HEK293T (cell line): Measurements from ENCODE around the gene TCAP.

Experiments used
- ARNT ChIP-seq: fragments of 450-650 bp; IDR thresholded peaks from 2 replicates; pipeline ENCODE4 v1.6.1; 2017; ENCODE audit warnings: mild to moderate bottlenecking
- FOXA1 ChIP-seq: fragments of 450-650 bp; IDR thresholded peaks from 2 replicates; pipeline ENCODE4 v1.6.1; 2016; ENCODE audit warnings: mild to moderate bottlenecking
- SP1 ChIP-seq: fragments of 450-650 bp; IDR thresholded peaks from 2 replicates; pipeline ENCODE4 v1.6.1; 2017

DNA sequence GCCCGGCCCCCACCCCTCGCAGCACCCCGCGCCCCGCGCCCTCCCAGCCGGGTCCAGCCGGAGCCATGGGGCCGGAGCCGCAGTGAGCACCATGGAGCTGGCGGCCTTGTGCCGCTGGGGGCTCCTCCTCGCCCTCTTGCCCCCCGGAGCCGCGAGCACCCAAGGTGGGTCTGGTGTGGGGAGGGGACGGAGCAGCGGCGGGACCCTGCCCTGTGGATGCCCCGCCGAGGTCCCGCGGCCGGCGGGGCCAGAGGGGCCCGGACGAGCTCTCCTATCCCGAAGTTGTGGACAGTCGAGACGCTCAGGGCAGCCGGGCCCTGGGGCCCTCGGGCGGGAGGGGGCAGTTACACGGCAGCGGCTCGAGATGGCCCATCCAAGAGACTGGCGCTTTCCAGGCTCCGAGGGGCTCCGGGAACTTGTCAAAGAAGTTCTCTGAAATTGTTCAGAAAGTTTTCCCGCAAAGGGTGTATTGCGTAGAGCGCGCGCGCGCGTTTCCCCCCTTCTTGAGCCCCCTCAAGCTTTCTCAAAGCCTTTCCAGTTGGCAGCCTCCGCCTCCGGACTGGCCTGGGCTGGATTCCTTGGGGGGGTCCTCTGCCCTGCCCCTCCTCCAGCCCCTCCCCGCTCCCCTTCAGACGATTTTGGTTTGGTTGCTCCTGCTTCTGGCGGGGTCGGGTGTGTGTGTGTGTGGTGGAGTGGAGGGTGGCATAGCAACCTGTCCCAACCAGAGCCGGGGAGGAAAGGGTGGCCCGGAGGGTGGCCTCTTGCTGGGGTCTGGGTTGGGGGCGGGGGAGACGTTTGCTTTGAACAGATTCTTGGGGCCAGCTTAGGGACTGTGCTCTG, 35.2 kb downstream of the TCAP start:
- no peak for TF ChIP-seq ARNT
- TF ChIP-seq FOXA1 = no peak
- TF ChIP-seq SP1 = no peak
